Mononuclear cell (primary cell): ENCODE measurements around the gene FIBP. TPM values are rescaled to one million over a fixed set of nuclear protein-coding genes. Genes with fewer than 3 reads are reported as not detected.

Experiments used
- H3K27me3 ChIP-seq: 2 replicates; pipeline ENCODE4 v1.6.0; 2011; ENCODE audit warnings: low read length, control low read depth; ENCODE audit not compliant: insufficient read depth
- H3K4me1 ChIP-seq: 2 replicates; pipeline ENCODE4 v1.5.1; 2011; ENCODE audit warnings: mild to moderate bottlenecking, low read length, control low read depth; ENCODE audit not compliant: insufficient read depth
- H3K4me3 ChIP-seq: 2 replicates; pipeline ENCODE4 v1.5.1; 2011; ENCODE audit warnings: mild to moderate bottlenecking, low read length, moderate library complexity
- H3K9me3 ChIP-seq: 2 replicates; pipeline ENCODE4 v1.5.1; 2011; ENCODE audit warnings: low read depth, mild to moderate bottlenecking, control low read depth, low read length
- total RNA-seq: library from RNA; depleted of rRNA; stranded (reverse); fragments of >200 nt; gene quantifications from one replicate; pipeline ENCODE4 v1.2.3, GENCODE V29; 2012

FIBP gene
- total RNA-seq, 1 donor: 40.3 TPM

GRCh38 chr11:65918211-65919140, 30.2 kb upstream of the FIBP start, which contains the start of gene C11orf68:
Gene C11orf68, minus strand, starts transcription at chr11:65919062. Its CDS starts 31 bp downstream, at chr11:65919031.
- H3K4me1 ChIP-seq: peaks cover 65% of the 10 kb centered on the region
- peak within 1 kb of the TSS; percentile 77 for H3K4me3 ChIP-seq
- H3K9me3 ChIP-seq: no peaks in the 10 kb centered on the region
- H3K27me3 ChIP-seq: no peaks in the 10 kb centered on the region

DNA sequence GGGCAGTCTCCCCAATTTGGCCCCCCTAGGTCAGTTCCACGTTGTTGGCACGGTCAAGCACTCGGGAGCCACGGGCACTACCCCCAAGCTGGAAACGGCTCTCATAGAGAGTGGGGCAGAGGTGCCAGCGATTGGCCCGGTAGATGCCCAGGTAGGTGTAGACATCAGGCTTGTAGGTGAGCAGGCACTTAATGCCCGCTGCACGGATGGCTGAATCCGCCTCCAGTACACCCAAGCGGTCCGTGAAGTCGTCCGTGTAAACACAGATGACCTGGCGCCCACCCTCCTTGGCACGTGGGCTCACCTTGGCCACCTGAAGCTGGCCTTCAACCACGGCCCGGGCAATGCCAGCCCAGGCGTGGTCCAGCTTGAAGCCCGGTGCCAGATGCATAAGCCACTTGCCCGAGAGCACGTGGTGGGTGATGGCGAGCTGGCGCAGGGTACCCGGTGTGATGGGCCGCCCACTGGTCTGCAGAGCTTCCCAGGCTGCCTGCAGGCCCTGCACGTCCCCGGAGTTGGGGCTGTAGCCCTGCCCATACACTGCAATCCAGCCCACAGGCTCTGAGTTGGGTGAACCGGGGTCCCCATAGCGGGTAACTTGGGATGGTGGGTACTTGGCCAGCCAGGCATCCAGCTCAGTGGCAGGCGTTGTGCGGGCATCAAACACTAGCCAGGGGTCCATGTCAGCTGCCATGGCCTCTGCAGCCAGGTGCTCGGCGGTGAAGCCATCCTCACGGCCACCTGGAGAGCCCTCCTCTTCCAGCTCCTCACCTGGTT, 29.4 kb upstream of the FIBP start:
- Histone ChIP-seq H3K27me3 (no peaks in the 10 kb centered on the region), H3K4me3 (peak overlapping the region; percentile 77), H3K4me1 (peaks cover 65% of the 10 kb centered on the region), H3K9me3 (no peaks in the 10 kb centered on the region)

GRCh38 chr11:65917077-65917433, 28.8 kb upstream of the FIBP start:
- peaks cover 60% of the 10 kb centered on the region for H3K4me1 ChIP-seq
- no peaks in the 10 kb centered on the region for H3K27me3 ChIP-seq
- no peaks in the 10 kb centered on the region for H3K9me3 ChIP-seq
- H3K4me3 ChIP-seq: no peak overlapping the region

GRCh38 chr11:65916391-65916790, 28.1 kb upstream of the FIBP start:
- no peak overlapping the region for H3K4me3 ChIP-seq
- peaks cover 62% of the 10 kb centered on the region for H3K4me1 ChIP-seq
- no peaks in the 10 kb centered on the region for H3K9me3 ChIP-seq
- no peaks in the 10 kb centered on the region for H3K27me3 ChIP-seq

DNA sequence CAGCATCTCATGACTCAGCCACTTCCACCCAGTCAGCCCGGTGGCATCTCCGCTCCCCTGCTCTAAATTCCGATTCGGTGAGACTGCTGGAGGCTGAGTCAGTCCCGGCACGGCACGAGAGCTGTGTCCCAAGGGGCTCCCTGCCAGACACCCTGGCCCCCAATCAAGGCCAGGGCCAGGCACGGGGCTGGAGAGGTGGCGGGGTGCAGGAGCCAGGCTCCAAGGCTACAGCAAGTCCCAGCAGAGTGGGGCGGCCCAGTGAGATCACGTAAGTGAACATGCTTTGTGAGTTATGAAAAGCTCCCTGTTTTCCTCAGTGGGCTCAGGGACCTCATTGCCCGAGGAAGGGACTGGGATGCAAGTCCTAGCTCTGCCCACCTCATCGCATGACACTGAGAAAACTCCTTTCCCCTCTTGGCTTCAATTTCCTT, 27.6 kb upstream of the FIBP start:
- Histone ChIP-seq H3K4me3 (no peak overlapping the region), H3K9me3 (no peaks in the 10 kb centered on the region), H3K4me1 (peaks cover 57% of the 10 kb centered on the region)

GRCh38 chr11:65915101-65915820, 27.0 kb upstream of the FIBP start:
- Histone ChIP-seq H3K4me3 (no peak overlapping the region), H3K27me3 (no peaks in the 10 kb centered on the region), H3K9me3 (no peaks in the 10 kb centered on the region), H3K4me1 (peaks cover 51% of the 10 kb centered on the region)

More for the DNA sequence above, 27.6 kb upstream of the FIBP start:
- no peaks in the 10 kb centered on the region for H3K27me3 ChIP-seq

GRCh38 chr11:65912845-65913244, 24.6 kb upstream of the FIBP start:
- Histone ChIP-seq H3K4me3 (no peak overlapping the region), H3K9me3 (no peaks in the 10 kb centered on the region), H3K27me3 (no peaks in the 10 kb centered on the region), H3K4me1 (peaks cover 42% of the 10 kb centered on the region)

- no peak overlapping the region for H3K4me3 ChIP-seq
- no peaks in the 10 kb centered on the region for H3K9me3 ChIP-seq
- no peaks in the 10 kb centered on the region for H3K27me3 ChIP-seq
- H3K4me1 ChIP-seq: peaks cover 33% of the 10 kb centered on the region
Observed at GRCh38 chr11:65911682-65912568, 23.7 kb upstream of the FIBP start.

DNA sequence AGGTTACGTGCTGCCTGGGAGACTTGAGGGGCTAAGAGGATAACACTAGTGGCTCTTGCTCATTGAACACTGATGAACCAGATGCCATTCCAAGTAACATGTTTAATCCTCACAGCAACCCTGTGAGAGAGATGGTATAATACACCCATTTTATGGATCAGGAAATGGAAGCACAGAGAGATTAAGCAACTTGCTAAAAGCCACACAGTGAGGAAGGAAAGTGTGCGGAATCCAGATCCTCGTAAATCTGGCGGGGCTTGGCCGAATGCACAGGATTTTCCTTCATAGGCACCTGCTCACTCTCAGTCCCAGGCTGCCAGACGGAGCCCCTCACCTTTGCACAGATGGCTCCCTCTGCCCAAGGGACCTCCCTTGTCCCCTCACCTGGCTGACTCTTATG, 19.6 kb upstream of the FIBP start:
- Histone ChIP-seq H3K4me1 (peaks cover 6% of the 10 kb centered on the region), H3K4me3 (no peak overlapping the region), H3K9me3 (no peaks in the 10 kb centered on the region), H3K27me3 (no peaks in the 10 kb centered on the region)

DNA sequence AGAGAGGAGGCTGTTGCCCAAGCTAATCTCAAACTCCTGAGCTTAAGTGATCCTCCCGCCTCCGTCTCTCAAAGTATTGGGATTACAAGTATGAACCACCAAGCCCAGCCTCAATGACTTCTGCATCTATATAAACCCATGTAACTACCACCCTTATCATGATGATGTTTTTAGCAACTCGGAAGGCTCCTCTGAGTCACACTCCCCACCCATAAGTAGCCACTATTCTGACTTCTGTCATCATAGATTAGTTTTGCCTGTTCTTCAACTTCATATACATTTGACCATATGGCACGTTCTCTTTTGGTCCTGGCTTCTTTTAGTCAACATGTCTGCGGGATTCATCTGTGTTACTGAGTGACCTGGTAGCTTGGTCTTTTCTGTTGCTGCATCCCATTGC, 18.3 kb upstream of the FIBP start:
- Histone ChIP-seq H3K27me3 (no peaks in the 10 kb centered on the region), H3K4me3 (no peak overlapping the region), H3K9me3 (no peaks in the 10 kb centered on the region), H3K4me1 (peaks cover 2% of the 10 kb centered on the region)

DNA sequence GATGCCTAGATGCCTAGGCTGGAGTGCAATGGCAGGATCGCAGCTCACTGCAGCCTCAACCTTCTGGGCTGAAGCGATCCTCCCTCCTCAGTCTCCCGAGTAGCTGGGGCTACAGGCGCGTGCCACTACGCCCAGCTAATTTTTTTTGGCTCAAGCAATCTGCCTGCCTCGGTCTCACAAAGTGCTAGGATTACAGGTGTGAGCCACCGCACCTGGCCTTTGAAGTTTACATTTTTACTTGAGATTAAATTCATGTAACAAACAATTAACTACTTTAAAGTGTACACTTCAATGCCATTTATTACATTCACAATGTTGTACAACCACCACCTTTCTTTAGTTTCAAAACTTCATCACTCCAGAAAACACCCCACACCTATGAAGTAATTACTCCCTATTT, 15.4 kb upstream of the FIBP start:
- peaks cover 6% of the 10 kb centered on the region for H3K27me3 ChIP-seq
- no peaks in the 10 kb centered on the region for H3K9me3 ChIP-seq
- H3K4me3 ChIP-seq: no peak overlapping the region
- H3K4me1 ChIP-seq: peaks cover 25% of the 10 kb centered on the region

DNA sequence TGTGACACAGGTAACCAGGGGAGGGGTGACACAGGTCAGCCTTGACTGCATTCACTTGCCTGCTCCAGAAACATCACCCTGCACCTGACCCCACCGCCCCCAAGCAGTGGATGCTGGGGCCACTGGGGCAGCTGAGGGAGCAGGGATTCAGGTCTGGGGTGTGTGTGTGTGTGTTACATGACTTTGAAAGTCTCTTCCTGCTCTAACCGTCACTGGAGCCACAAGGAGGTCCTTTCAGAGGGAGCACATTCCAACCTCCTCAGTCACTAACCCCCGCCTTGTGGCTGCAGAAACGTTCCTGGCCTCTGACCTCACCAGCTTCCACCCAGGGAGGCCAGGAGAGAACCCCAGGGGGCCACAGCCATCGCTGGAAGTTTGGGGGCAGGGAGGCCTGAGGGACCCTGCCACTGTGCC, 14.8 kb upstream of the FIBP start:
- H3K9me3 ChIP-seq: no peaks in the 10 kb centered on the region
- H3K4me3 ChIP-seq: no peak overlapping the region
- peaks cover 31% of the 10 kb centered on the region for H3K4me1 ChIP-seq
- peaks cover 6% of the 10 kb centered on the region for H3K27me3 ChIP-seq

DNA sequence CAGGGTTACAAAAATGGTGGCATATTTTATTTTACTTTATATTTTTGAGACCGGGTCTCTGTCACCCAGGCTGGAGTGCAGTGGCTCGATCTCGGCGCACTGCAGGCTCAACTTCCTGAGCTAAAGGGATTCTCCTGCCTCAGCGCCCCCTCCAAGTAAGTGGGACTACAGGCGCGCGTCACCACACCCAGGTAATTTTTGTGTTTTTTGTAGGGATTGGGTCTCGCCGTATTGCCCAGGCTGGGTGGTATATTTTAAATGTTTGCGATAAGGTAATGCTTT, 12.6 kb upstream of the FIBP start:
- H3K9me3 ChIP-seq: no peaks in the 10 kb centered on the region
- peaks cover 6% of the 10 kb centered on the region for H3K27me3 ChIP-seq
- peaks cover 31% of the 10 kb centered on the region for H3K4me1 ChIP-seq
- no peak overlapping the region for H3K4me3 ChIP-seq

- no peaks in the 10 kb centered on the region for H3K9me3 ChIP-seq
- H3K4me1 ChIP-seq: peaks cover 31% of the 10 kb centered on the region
- H3K4me3 ChIP-seq: peak within 1 kb of the TSS; percentile 36
- peaks cover 6% of the 10 kb centered on the region for H3K27me3 ChIP-seq
Observed at GRCh38 chr11:65900125-65900898, 12.0 kb upstream of the FIBP start, which contains the start of gene FOSL1. Gene FOSL1, minus strand, starts transcription at chr11:65900388. Its CDS starts 49 bp downstream, at chr11:65900339.
